Smooth muscle cell (in vitro differentiated cells): ENCODE data around the gene LDLR. TPM values are rescaled to one million over a fixed set of nuclear protein-coding genes. Genes with fewer than 3 reads are reported as not detected.

Experiments
- DNase-seq: peaks from one replicate; lab custom pipeline; 2025; ENCODE audit not compliant: unreplicated experiment; lab: John Stamatoyannopoulos, UW
- H2AFZ ChIP-seq: fragments of 200-600 bp; sonication (generic); 2 replicates; pipeline ENCODE4 v1.6.0; 2016; ENCODE audit warnings: antibody characterized with exemption, low read depth, mild to moderate bottlenecking
- H3F3A ChIP-seq: fragments of 200-600 bp; sonication (generic); 2 replicates; pipeline ENCODE4 v1.6.0; 2017; ENCODE audit warnings: antibody characterized with exemption, low read depth
- H3K27ac ChIP-seq: fragments of 200-600 bp; sonication (generic); 2 replicates; pipeline ENCODE4 v1.5.1; 2016; ENCODE audit warnings: low read depth, mild to moderate bottlenecking
- H3K27me3 ChIP-seq: fragments of 200-600 bp; sonication (generic); 2 replicates; pipeline ENCODE4 v1.6.1; 2016; ENCODE audit warnings: low read depth, mild to moderate bottlenecking
- H3K36me3 ChIP-seq: fragments of 200-600 bp; sonication (generic); 2 replicates; pipeline ENCODE4 v1.5.1; 2016; ENCODE audit warnings: low read depth
- H3K4me1 ChIP-seq: fragments of 200-600 bp; sonication (generic); 2 replicates; pipeline ENCODE4 v1.5.1; 2016; ENCODE audit warnings: low read depth
- H3K4me2 ChIP-seq: fragments of 200-600 bp; sonication (generic); 2 replicates; pipeline ENCODE4 v1.6.0; 2016; ENCODE audit warnings: mild to moderate bottlenecking
- H3K4me3 ChIP-seq: fragments of 200-600 bp; sonication (generic); 2 replicates; pipeline ENCODE4 v1.5.1; 2016; ENCODE audit warnings: mild to moderate bottlenecking
- H3K79me2 ChIP-seq: fragments of 200-600 bp; sonication (generic); 2 replicates; pipeline ENCODE4 v1.6.0; 2016; ENCODE audit warnings: low read depth, mild to moderate bottlenecking
- H3K9ac ChIP-seq: fragments of 200-600 bp; sonication (generic); 2 replicates; pipeline ENCODE4 v1.6.0; 2016; ENCODE audit warnings: low read depth
- H3K9me3 ChIP-seq: fragments of 200-600 bp; sonication (generic); replicated peaks from 2 replicates; pipeline ENCODE4 v1.5.1; 2016; ENCODE audit warnings: low read depth
- H4K20me1 ChIP-seq: fragments of 200-600 bp; sonication (generic); 2 replicates; pipeline ENCODE4 v1.6.0; 2016; ENCODE audit warnings: low read depth
- WGBS: methylation state at CpG from one replicate; pipeline ENCODE4 v1.1.7; 2016; ENCODE audit warnings: low lambda C conversion rate; 5-methylcytosine and 5-hydroxymethylcytosine counted together
- polyA plus RNA-seq: library from polyadenylated mRNA; unstranded; fragments of >200 nt; fragmentation: Nextera tagmentation; extraction: Ambion mirVana; gene quantifications from 2 replicates; pipeline ENCODE4 v1.2.1, GENCODE V29; 2016
- total RNA-seq: library from RNA; depleted of rRNA; stranded (reverse); fragments of >200 nt; gene quantifications from 2 replicates; pipeline ENCODE4 v1.2.3, GENCODE V29; 2014
- TF ChIP-seq, protein P1 (sequence below): fragments of 200-600 bp; sonication (generic); IDR thresholded peaks from 2 replicates; pipeline ENCODE4 v1.5.1; 2017; ENCODE audit warnings: borderline replicate concordance, mild to moderate bottlenecking, antibody characterized with exemption; ENCODE audit not compliant: insufficient read depth, poor library complexity, severe bottlenecking

LDLR gene
- total and polyA plus RNA-seq, 2 experiments from 2014 or later: 115 to 164 TPM

DNA sequence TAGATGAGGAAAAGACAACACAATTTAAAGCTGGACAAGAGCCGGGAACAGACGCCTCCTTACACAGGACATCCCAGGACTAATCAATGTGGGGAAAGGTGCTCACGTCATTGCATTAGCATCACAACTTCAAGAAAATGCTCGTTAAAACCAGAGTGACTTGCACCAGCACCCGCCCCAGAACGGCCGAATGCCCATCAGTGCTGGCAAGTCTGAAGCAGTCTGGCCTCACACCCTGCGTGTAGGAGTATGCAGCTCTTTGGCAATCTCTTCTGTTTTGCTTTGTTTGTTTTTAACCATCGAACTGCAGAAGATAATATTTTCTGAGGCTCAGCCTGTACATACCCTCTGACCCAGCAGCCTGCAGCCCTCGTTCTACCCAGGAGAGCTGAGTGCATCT, 44.8 kb upstream of the LDLR start:
- Histone ChIP-seq H2AFZ (no peak overlapping the region), H3K4me3 (no peak overlapping the region), H3F3A (no peaks in the 10 kb centered on the region), H3K27me3 (no peaks in the 10 kb centered on the region), H3K36me3 (no peaks in the 10 kb centered on the region), H3K9me3 (no peaks in the 10 kb centered on the region), H3K27ac (no peak overlapping the region), H4K20me1 (peaks cover 16% of the 10 kb centered on the region), H3K9ac (no peak overlapping the region), H3K79me2 (no peaks in the 10 kb centered on the region), H3K4me1 (no peaks in the 10 kb centered on the region), H3K4me2 (no peak overlapping the region)
- WGBS: 97% methylated on average over 10 of the region's 10 CpGs
- TF ChIP-seq, protein P1, sequence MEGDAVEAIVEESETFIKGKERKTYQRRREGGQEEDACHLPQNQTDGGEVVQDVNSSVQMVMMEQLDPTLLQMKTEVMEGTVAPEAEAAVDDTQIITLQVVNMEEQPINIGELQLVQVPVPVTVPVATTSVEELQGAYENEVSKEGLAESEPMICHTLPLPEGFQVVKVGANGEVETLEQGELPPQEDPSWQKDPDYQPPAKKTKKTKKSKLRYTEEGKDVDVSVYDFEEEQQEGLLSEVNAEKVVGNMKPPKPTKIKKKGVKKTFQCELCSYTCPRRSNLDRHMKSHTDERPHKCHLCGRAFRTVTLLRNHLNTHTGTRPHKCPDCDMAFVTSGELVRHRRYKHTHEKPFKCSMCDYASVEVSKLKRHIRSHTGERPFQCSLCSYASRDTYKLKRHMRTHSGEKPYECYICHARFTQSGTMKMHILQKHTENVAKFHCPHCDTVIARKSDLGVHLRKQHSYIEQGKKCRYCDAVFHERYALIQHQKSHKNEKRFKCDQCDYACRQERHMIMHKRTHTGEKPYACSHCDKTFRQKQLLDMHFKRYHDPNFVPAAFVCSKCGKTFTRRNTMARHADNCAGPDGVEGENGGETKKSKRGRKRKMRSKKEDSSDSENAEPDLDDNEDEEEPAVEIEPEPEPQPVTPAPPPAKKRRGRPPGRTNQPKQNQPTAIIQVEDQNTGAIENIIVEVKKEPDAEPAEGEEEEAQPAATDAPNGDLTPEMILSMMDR: no peak
- no peak for DNase-seq

DNA sequence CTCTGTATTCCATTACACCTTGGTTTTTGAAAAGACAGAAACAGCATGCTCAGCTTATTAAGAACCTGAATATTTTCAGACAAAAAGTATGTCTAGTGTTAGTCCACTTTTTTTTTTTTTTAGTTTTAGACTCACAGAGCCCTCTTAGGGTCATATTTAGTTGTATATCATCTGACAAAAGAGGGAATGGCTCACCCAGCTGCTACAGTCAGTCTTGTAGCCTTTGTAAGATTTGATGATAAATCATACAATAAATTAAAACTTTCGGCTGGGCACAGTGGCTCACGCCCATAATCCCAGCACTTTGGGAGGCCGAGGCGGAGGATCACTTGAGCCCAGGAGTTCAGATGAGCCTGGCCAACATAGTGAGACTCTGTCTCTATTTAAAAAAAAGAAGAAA, 43.7 kb upstream of the LDLR start:
- 94% methylated on average over 4 of the region's 4 CpGs for WGBS
- Histone ChIP-seq H3F3A (no peaks in the 10 kb centered on the region), H3K4me3 (no peak overlapping the region), H3K4me2 (no peak overlapping the region), H3K4me1 (no peaks in the 10 kb centered on the region), H3K36me3 (no peaks in the 10 kb centered on the region), H3K9me3 (no peaks in the 10 kb centered on the region), H2AFZ (no peak overlapping the region), H3K79me2 (no peaks in the 10 kb centered on the region), H3K27ac (no peak overlapping the region), H4K20me1 (peaks cover 17% of the 10 kb centered on the region), H3K9ac (no peak overlapping the region), H3K27me3 (no peaks in the 10 kb centered on the region)
- DNase-seq: no peak
- TF ChIP-seq, protein P1: no peak

DNA sequence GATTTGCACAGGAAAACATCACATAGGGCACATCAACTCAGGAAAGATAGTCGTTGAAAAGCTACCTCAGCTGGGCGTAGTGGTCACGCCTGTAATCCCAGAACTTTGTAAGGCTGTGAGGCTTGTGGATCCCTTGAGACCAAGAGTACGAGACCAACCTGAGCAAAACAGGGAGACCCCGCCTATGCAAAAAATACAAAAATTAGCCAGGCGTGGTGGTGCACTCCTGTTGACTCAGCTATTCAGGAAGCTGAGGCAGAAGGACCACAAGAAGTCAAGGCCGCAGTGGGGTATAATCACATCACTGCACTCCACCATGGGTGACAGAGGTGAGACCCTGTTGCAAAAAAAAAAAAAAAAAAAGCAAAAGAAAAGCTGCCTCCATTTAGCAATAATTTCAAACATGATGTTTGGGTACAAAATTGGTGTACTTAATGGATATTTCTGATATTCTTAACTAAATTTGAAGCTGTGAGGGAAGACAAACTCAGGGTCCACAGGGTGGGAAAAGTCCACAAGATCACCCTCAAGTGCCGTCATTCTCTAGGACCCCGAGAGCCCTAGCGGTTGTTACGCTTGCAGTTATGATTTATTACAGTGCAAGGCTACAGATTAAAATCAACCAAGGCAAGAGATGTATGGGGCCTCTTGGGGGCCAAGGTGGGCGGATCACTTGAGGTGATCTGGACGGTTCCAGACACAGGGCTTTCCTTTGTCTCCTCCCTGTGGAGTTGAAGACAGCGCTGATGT, 42.5 kb upstream of the LDLR start:
- no peak overlapping the region for H3K27ac ChIP-seq
- H3K27me3 ChIP-seq: no peaks in the 10 kb centered on the region
- H3K9me3 ChIP-seq: no peaks in the 10 kb centered on the region
- no peak overlapping the region for H2AFZ ChIP-seq
- WGBS: 96% methylated on average over 14 of the region's 14 CpGs
- H3K4me2 ChIP-seq: no peak overlapping the region
- no peak for DNase-seq
- TF ChIP-seq, protein P1: no peak
- H3K79me2 ChIP-seq: no peaks in the 10 kb centered on the region
- H3K4me1 ChIP-seq: no peaks in the 10 kb centered on the region
- no peak overlapping the region for H3K4me3 ChIP-seq
- no peaks in the 10 kb centered on the region for H3K36me3 ChIP-seq
- H3K9ac ChIP-seq: no peak overlapping the region
- H4K20me1 ChIP-seq: peaks cover 23% of the 10 kb centered on the region
- H3F3A ChIP-seq: no peaks in the 10 kb centered on the region

DNA sequence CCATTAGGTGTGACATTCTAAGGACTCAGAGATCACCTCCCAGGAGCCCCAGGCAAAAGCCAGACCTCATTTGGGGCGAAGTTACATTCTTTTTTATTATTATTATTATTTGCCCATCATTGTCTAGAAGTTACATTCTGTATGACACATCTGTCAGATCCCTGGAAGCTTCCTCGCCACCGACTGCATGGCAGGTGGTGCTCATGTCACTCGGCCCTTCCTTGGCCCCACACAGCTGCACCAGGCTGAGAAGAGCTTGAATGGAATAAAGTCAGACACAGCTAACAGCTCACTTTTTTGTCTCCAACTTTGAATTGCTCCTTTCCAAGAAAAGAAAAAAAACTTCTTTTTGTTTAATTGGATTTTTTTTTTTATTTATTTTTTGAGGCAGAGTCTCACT, 41.4 kb upstream of the LDLR start:
- no peak overlapping the region for H3K4me3 ChIP-seq
- no peaks in the 10 kb centered on the region for H3K79me2 ChIP-seq
- no peaks in the 10 kb centered on the region for H3F3A ChIP-seq
- no peak overlapping the region for H3K9ac ChIP-seq
- 98% methylated on average over 4 of the region's 4 CpGs for WGBS
- no peak overlapping the region for H2AFZ ChIP-seq
- H3K36me3 ChIP-seq: no peaks in the 10 kb centered on the region
- H3K9me3 ChIP-seq: no peaks in the 10 kb centered on the region
- H4K20me1 ChIP-seq: peaks cover 31% of the 10 kb centered on the region
- no peak overlapping the region for H3K27ac ChIP-seq
- no peak overlapping the region for H3K4me2 ChIP-seq
- no peak for DNase-seq
- H3K27me3 ChIP-seq: no peaks in the 10 kb centered on the region
- H3K4me1 ChIP-seq: no peaks in the 10 kb centered on the region
- TF ChIP-seq, protein P1: no peak
